HG03575 (cell line): ENCODE data around the gene BMP2K.

ENCODE experiments used
- ATAC-seq: cut with Tn5 transposase; IDR thresholded peaks from one replicate; pipeline ENCODE4 v1.9.1; 2021; ENCODE audit not compliant: unreplicated experiment, insufficient number of reproducible peaks, low FRiP score; ENCODE audit errors: extremely low read depth

Gene BMP2K

DNA sequence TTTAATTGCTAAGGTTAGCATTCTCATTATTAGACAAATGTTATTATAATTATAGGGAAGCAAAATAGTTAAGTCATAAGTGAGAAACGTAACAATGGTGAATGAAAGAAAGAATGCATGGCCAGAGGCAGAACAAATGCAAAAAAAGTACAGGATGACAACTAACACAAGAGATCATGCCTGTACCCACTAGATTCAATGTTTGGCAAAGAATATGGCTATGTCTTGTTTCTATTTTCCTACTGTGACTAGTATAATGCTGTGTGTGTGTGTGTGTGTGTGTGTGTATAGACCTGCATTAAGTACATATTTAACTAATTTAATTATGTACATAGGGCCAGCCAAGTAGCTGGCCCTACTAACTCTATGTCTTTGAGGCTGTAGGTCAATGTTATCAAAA lies 12.9 kb upstream of the BMP2K start:
- no peak for ATAC-seq

DNA sequence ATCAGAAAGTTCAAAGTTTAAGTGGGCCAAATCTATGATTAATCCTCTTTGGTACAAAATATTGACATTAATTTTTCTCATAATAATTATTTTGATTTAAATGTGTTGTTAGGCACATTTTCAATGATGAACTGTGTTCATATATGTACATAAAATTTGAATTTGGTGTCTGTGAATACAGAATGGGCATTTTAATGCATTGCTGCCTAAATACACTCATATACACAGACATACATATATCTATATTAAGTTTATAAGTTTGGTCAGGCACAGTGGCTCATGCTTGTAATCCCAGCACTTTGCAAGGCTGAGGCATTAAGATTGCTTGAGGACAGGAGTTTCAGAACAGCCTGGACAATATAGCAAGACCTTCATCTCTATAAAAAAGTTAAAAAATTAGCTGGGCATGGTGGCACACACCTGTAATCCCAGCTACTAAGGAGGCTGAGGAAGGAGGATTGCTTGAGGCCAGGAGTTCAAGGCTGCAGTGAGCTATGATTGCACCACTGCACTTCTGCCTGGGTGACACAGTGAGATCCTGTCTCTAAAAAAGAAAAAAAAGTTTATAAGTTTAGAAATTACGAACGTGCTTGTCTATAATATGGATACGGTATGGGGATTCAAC lies 12.3 kb upstream of the BMP2K start:
- ATAC-seq, result no peak

- ATAC-seq, result no peak
Measured at GRCh38 chr4:78764498-78764961, 11.6 kb upstream of the BMP2K start.

- no peak for ATAC-seq
Measured at GRCh38 chr4:78765432-78766006, 10.6 kb upstream of the BMP2K start.

GRCh38 chr4:78766026-78766425 lies 10.1 kb upstream of the BMP2K start:
- ATAC-seq, result no peak

- ATAC-seq, result peak; percentile 50
Measured at GRCh38 chr4:78766650-78767049, 9.5 kb upstream of the BMP2K start.

- ATAC-seq, result peak; percentile 47
Measured at GRCh38 chr4:78767350-78767749, 8.8 kb upstream of the BMP2K start.

DNA sequence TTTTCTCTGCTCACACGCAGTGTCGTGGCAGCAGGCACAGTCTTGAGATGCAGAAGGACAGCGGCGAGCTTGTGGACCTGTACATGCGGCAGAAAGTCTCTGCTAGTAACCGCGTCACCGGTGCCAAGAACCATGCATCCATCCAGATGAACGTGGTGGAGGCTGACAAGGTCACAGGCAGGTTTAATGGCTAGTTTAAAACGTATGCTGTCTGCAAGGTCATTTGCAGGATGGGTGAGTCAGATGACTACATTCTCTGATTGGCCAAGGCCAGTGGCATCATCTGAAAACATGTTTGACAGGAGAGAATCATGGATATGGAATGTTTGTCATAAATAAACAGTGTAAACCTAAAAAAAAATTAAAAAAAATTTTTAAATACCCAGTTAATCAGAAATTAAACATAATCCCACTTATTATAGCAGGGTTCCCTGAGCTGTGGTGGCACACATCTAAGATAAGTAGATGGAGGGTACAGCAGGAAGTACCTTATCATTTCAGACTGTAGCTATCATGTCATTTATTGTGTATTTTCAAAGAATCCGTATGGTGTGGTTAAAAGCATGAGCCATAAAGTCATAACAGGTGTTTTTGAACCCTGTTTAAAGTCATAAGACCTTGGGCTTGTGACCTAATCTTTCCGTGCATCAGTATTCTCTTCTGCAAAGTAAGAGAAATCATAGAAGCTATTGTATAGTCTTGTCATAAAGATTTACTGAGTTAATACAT lies 7.5 kb upstream of the BMP2K start:
- no peak for ATAC-seq

GRCh38 chr4:78770091-78770642 lies 6.0 kb upstream of the BMP2K start:
- ATAC-seq, result no peak

DNA sequence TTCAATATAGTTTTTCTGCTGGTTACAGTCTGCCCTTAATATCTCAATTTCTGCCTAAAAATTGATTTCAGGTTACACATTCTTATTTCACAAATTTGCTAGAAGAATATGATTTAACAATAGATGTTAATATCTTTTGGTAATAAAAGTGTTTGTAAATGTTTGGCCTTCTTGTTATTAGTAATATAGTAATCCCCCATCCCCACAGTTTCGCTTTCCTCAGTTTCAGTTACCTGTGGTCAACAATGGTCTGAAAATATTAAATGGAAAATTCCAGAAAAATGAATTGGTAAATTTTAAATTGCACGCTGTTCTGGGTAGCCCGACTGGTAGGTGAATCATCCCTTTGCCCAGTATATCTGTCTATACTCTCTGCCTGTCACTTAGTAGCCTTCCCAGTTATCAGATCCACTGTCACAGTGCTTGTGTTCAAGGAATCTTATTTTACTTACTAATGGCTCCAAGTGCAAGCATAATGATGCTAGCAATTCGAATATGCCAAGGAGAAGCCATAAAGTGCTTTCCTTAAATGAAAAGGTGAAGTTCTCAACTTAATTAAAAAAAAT lies 3.5 kb upstream of the BMP2K start:
- ATAC-seq, result no peak

DNA sequence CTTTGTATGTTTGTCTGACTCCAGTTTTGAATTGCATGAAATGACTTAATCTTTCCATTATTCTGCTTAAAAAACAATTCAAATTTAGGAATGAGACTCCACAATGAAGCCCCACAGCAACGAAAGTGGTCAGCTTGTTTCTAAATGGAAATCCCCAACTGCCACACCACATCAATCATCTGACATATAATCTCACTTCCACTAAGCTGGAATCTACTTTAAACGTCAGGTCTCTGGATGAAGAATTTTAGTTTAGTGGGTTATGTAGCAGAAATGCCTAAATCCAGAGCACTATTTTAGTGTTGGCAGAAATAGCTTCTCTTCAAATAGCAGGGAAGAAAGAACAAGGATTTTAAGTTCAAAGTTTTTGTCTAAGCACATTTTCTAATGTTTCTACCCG lies 1.7 kb upstream of the BMP2K start:
- ATAC-seq, result no peak

- ATAC-seq, result no peak
Measured at GRCh38 chr4:78775303-78776078, 659 bp upstream of the BMP2K start.

DNA sequence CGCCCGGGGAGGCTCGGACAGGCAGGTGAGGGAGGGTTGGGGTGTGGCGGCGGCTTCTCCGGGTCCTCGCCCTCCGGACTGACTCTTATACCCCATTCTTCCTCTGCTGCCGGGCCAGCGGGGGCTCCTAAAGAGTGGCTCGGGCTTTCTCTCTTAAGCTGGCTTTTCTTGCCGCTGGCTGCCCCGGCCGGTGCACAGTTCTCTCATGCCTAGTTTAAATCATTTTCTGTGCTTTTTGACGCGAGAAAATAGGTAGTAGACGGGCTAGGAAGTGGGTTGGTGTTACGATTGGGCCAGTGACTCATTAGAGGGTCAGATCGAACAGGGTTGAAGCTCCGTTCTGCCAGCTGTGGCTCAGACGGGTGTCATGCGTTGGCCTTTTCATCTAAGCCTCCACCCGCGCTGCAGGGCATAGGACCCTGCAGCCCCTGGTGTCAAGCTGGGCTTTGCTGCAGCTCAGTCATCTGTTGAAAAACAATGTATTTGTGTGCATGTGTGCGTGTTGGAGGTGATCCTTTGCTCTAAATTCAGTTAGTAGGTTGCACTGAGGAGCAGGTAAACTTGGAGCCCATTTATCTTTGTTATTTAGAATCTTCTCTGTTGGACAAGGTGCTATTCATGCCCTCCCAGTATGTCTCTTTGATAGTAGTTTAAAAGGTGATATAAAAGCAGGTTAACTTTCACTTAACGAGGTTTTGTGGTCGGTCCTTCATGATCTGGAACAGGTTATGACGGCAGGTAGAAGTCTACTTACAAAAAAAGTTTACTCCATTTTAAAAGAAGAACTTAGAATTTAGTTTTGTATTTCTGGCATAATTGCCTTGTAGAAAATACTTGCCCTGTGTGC lies 802 bp downstream of the BMP2K start:
- no peak for ATAC-seq

DNA sequence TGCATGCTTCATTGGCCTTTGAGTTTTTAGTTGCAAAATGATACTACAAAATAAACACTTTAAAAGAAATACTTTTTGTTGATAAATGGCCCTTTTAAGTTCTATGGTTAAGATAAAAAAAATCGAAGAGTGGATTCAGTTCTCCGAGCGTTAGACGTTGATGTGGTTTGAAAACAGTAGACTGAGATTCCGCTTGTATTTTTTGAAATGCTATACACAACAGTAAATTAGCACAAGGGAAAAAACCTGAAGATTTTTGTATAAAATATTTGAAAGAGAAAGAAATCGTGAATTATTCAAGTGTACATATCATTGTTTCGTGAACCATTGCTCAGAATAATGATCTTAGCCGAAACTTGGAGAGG lies 1.4 kb downstream of the BMP2K start:
- ATAC-seq, result no peak

DNA sequence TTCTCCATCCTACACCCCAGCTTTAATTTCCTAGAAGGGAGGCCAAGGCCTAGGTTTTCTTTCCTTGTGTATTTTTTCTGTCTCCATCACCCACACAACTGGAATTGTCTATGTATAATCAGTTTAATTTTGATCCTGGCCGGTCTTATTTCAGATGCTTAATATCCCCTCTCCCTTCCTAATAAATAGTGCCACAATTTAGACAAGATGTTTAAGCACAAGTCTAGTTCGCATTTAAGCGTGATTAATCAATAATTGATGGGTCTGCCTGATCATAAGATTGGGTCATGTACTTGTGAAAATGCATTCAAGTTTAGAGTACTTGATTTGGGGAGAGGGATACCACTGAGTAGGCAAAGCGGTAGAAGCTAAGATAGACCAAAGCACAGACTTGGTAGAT lies 2.4 kb downstream of the BMP2K start:
- ATAC-seq, result no peak

GRCh38 chr4:78779280-78779679 lies 3.1 kb downstream of the BMP2K start:
- ATAC-seq, result no peak

DNA sequence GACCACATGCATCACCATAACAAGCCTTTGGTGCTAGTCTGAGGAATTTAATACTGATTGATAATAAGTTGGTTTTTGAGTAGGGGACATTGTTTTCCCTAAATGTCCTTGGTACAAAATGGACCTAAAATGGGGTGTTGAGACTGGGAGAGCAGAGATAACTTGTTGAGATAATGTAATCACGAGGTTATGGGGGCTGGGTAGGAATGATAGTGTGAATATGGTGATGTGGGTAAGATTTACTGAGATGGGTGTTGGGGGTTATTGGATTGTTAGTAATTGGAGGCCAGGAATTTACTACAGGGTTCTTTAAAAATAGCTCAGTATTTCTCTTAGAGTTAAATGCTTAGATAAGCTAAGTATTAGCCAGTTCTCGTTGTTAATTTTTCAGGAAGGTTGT lies 3.9 kb downstream of the BMP2K start:
- no peak for ATAC-seq

DNA sequence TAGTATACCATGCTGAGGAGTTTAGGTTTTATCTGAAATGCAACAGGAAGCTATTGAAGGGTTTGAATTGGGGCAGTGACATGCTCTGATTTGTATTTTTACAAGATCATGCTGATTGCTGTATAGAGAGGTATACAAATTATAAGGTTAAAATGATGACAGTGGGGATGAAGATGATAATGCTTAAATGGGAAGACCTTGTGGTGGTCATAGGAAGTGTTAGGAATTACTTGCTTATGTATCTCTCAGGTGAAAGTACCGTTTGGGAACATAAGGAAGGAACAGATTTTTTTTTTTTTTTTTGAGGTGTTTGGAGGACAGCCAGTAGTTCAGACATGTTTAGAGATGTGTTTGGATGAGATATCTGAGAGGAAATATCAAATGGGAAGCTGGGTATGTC lies 5.0 kb downstream of the BMP2K start:
- no peak for ATAC-seq
